ENCODE results near the gene NEURL1. TPM values are rescaled to one million over a fixed set of nuclear protein-coding genes. Genes with fewer than 3 reads are reported as not detected.

The NEURL1 gene
- total RNA-seq, 2 donors from 2014 or later, result 0.12 TPM; not detected in 1

- TF ChIP-seq CTCF (IDR thresholded peaks at IDR 0.05), result no peak
- Histone ChIP-seq H3K9me3 (no peaks in the 10 kb centered on the region), H3K27me3 (no peaks in the 10 kb centered on the region), H3K27ac (no peak overlapping the region), H3K36me3 (no peaks in the 10 kb centered on the region), H3K4me3 (no peak overlapping the region), H3K4me1 (peaks cover 0 to 9% of the 10 kb centered on the region in 2 donors)
- DNase-seq (ENCODE audit: low spot score), result no peak
Observed at GRCh38 chr10:103558911-103559310, 65.4 kb downstream of the NEURL1 start.

- Histone ChIP-seq H3K27me3 (no peaks in the 10 kb centered on the region), H3K4me3 (no peak overlapping the region), H3K9me3 (no peaks in the 10 kb centered on the region), H3K36me3 (no peaks in the 10 kb centered on the region), H3K27ac (no peak overlapping the region), H3K4me1 (peaks cover 0 to 9% of the 10 kb centered on the region in 2 donors)
- no peak for DNase-seq (ENCODE audit: low spot score)
- TF ChIP-seq CTCF (IDR thresholded peaks at IDR 0.05), result no peak
Observed at GRCh38 chr10:103559776-103560175, 66.3 kb downstream of the NEURL1 start.

- H3K27ac ChIP-seq, result no peak overlapping the region
- TF ChIP-seq CTCF (IDR thresholded peaks at IDR 0.05), result no peak
- H3K36me3 ChIP-seq, result no peaks in the 10 kb centered on the region
- H3K4me1 ChIP-seq, result peaks cover 0 to 1% of the 10 kb centered on the region in 2 donors
- no peak overlapping the region for H3K4me3 ChIP-seq
- DNase-seq (ENCODE audit: low spot score), result no peak
- no peaks in the 10 kb centered on the region for H3K9me3 ChIP-seq
- no peaks in the 10 kb centered on the region for H3K27me3 ChIP-seq
Observed at GRCh38 chr10:103560886-103561285, 67.4 kb downstream of the NEURL1 start.

- Histone ChIP-seq H3K27ac (no peak overlapping the region), H3K36me3 (no peaks in the 10 kb centered on the region)
Observed at GRCh38 chr10:103562383-103562782, 68.9 kb downstream of the NEURL1 start.

GRCh38 chr10:103563231-103564115, 70.0 kb downstream of the NEURL1 start:
- DNase-seq (ENCODE audit: low spot score), result no peak
- H3K27ac ChIP-seq, result no peak overlapping the region
- no peak for TF ChIP-seq CTCF (IDR thresholded peaks at IDR 0.05)
- H3K4me3 ChIP-seq, result no peak overlapping the region
- no peaks in the 10 kb centered on the region for H3K4me1 ChIP-seq
- H3K9me3 ChIP-seq, result no peaks in the 10 kb centered on the region
- H3K36me3 ChIP-seq, result no peaks in the 10 kb centered on the region
- no peaks in the 10 kb centered on the region for H3K27me3 ChIP-seq

More at GRCh38 chr10:103562383-103562782, 68.9 kb downstream of the NEURL1 start:
- no peaks in the 10 kb centered on the region for H3K27me3 ChIP-seq
- DNase-seq (ENCODE audit: low spot score), result no peak
- no peak overlapping the region for H3K4me3 ChIP-seq
- TF ChIP-seq CTCF (IDR thresholded peaks at IDR 0.05), result no peak
- no peaks in the 10 kb centered on the region for H3K9me3 ChIP-seq
- no peaks in the 10 kb centered on the region for H3K4me1 ChIP-seq

Data from right atrium auricular region (tissue), 2 donors.